Left ventricle myocardium inferior (tissue), 1 donor: Measurements from ENCODE around the gene NTM. TPM values are rescaled to one million over a fixed set of nuclear protein-coding genes. Genes with fewer than 3 reads are reported as not detected.
A peak's percentile ranks its signal among the peaks of the same experiment; 100 is the strongest.

Experiments
- DNase-seq: peaks from one replicate; pipeline ENCODE4 v3.0.0-alpha.2; 2020
- H3K27ac ChIP-seq: fragments of 200-600 bp; replicated peaks from 2 replicates; pipeline ENCODE4 v1.8.0; 2021
- H3K27me3 ChIP-seq: fragments of 200-600 bp; 2 replicates; pipeline ENCODE4 v1.8.0; 2021; ENCODE audit warnings: low read depth
- H3K36me3 ChIP-seq: fragments of 200-600 bp; 2 replicates; pipeline ENCODE4 v1.8.0; 2021
- H3K4me1 ChIP-seq: fragments of 200-600 bp; 2 replicates; pipeline ENCODE4 v1.8.0; 2021
- H3K4me3 ChIP-seq: fragments of 200-600 bp; 2 replicates; pipeline ENCODE4 v1.8.0; 2021; ENCODE audit warnings: mild to moderate bottlenecking, moderate library complexity
- H3K9me3 ChIP-seq: fragments of 200-600 bp; replicated peaks from 2 replicates; pipeline ENCODE4 v1.8.0; 2021
- intact Hi-C: fragments of 100-400 bp; cut with micrococcal nuclease; formaldehyde crosslinking; loops from one replicate; pipeline ENCODE4 v1.11.0; 2022
- total RNA-seq: library from RNA; stranded (reverse); fragmentation: NEBNext Ultra II Directional; extraction: Animal tissue kit (Norgen Biotek cat#: 25700); gene quantifications from one replicate; pipeline ENCODE4 v1.2.1, GENCODE V29; 2021
- TF ChIP-seq, protein P1 (sequence below): fragments of 200-600 bp; IDR thresholded peaks from 2 replicates; pipeline ENCODE4 v1.8.0; 2021; ENCODE audit warnings: antibody characterized with exemption, mild to moderate bottlenecking, borderline replicate concordance
- donor health status: DM: no; HTN: yes; CAD: no; lungs with severe emphysema.

Gene NTM
- total RNA-seq, 1 donor from 2014 or later: 1.0 TPM

DNA sequence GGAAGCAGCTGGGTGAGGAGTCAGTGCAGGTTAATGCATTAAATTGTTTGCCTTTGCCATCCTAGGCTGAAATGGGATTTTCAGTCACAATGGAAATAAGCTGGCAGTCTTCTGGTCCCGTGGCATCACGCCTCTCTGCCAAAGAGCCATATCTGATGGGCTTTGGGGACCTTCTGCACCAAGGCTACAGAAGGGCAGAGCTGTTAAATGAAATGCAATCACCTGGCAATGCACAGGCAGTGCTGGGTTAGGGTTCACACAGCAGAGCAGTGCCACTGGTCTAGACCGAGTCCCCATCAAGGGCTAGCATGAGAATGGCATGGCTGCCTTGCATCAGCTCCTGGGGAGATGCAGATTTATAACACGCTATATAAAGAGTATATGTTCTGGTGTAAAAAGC, 749.2 kb downstream of the NTM start:
- Histone ChIP-seq H3K36me3 (no peaks in the 10 kb centered on the region), H3K27ac (no peak overlapping the region), H3K27me3 (peaks cover 56% of the 10 kb centered on the region), H3K4me3 (no peak overlapping the region), H3K4me1 (no peaks in the 10 kb centered on the region), H3K9me3 (no peaks in the 10 kb centered on the region)
- intact Hi-C loops: no loop called here
- no peak for DNase-seq
- TF ChIP-seq, protein P1, sequence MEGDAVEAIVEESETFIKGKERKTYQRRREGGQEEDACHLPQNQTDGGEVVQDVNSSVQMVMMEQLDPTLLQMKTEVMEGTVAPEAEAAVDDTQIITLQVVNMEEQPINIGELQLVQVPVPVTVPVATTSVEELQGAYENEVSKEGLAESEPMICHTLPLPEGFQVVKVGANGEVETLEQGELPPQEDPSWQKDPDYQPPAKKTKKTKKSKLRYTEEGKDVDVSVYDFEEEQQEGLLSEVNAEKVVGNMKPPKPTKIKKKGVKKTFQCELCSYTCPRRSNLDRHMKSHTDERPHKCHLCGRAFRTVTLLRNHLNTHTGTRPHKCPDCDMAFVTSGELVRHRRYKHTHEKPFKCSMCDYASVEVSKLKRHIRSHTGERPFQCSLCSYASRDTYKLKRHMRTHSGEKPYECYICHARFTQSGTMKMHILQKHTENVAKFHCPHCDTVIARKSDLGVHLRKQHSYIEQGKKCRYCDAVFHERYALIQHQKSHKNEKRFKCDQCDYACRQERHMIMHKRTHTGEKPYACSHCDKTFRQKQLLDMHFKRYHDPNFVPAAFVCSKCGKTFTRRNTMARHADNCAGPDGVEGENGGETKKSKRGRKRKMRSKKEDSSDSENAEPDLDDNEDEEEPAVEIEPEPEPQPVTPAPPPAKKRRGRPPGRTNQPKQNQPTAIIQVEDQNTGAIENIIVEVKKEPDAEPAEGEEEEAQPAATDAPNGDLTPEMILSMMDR: no peak

DNA sequence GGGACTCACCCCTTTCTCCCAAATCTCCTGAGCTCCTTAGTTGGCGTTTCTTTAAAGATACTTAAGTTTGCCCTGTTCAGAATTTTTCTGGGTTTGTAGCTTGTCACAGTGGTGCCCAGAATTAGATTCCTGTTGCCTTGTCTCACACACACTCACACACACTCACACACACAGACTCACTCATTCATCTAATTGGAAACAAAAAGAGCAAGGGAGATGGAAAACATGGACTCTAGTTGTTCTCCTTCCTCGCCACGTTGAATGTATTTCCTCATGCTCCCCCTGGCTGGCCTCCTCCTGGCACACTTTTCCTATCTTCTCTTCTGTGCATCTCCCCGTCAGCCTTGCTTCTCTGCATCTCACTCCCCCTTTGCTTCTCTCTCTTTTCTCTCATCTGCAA, 752.3 kb downstream of the NTM start:
- peaks cover 64% of the 10 kb centered on the region for H3K27me3 ChIP-seq
- TF ChIP-seq, protein P1: no peak
- no peak overlapping the region for H3K27ac ChIP-seq
- DNase-seq: no peak
- peaks cover 19% of the 10 kb centered on the region for H3K4me1 ChIP-seq
- H3K9me3 ChIP-seq: no peaks in the 10 kb centered on the region
- intact Hi-C loops: no loop called here
- no peak overlapping the region for H3K4me3 ChIP-seq
- H3K36me3 ChIP-seq: no peaks in the 10 kb centered on the region

DNA sequence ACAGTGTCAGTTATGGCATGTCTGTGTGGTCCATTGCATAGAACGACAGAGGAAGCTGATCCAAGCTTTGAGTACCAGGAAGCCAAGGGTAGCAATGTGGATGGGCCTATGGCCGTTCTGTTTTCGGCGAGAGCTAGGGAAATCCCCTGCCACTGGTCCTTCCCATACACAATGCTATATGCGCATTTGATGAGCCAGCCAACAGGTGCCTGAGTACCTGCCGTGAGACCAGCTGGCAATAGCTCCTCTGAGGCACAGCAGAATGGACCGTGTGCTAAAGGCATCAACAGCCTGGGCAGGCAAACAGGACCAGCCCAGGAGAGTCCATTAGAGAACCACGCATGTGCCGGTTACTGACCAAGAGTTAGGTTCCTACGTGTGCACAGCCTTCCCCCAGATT, 753.0 kb downstream of the NTM start:
- no peak overlapping the region for H3K4me3 ChIP-seq
- DNase-seq: no peak
- no peaks in the 10 kb centered on the region for H3K36me3 ChIP-seq
- H3K27ac ChIP-seq: no peak overlapping the region
- no peaks in the 10 kb centered on the region for H3K9me3 ChIP-seq
- TF ChIP-seq, protein P1: no peak
- peaks cover 19% of the 10 kb centered on the region for H3K4me1 ChIP-seq
- intact Hi-C loops: no loop called here
- H3K27me3 ChIP-seq: peaks cover 62% of the 10 kb centered on the region

DNA sequence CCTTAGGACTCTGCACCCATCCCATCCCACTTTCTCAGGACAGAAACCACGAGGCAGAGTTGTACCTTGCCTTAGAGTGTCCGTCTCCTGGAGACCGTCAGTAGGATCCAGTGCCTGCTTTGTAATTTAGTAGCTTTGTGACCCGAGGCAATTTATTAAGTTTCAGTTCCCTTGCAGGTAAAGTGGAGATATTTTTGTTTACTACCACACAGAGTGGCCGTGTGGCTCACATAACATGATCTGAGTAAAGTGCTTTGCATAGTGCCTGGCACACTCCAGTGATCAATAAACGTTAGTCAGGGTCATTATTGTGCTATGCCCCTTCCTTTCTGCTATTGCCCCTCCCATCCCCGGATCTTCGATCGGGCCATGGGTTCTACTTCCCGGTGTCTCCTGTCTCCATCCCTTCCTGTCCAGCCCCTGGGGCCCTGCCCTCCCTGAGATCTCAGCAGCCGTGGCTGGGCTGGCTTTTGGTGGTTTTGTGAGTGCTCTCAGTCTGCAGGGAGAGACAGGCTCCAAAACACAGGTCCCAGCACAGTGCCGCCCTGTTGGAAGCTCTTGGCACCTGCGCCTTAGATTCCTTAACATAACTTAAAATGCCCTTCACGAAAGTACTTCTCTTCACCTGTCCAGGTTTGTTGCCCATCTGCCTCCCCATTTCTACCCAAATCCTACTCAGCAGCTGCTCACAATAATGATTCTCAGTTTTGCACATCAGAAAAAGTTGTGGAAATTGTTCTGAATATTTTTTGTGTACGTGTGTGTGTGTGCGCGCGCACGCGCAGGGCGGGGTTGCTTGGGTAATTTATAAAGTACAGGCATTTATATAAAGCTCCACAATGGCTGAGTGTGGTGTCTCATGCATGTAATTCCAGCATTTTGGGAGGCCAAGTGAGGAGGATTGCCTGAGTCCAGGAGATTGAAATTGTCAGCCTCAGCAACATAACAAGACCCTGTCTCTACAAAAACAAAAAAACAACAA, 753.7 kb downstream of the NTM start:
- TF ChIP-seq, protein P1: no peak
- H3K27ac ChIP-seq: no peak overlapping the region
- peaks cover 66% of the 10 kb centered on the region for H3K27me3 ChIP-seq
- H3K9me3 ChIP-seq: no peaks in the 10 kb centered on the region
- H3K36me3 ChIP-seq: no peaks in the 10 kb centered on the region
- intact Hi-C loops: no loop called here
- peaks cover 19% of the 10 kb centered on the region for H3K4me1 ChIP-seq
- no peak for DNase-seq
- H3K4me3 ChIP-seq: no peak overlapping the region

DNA sequence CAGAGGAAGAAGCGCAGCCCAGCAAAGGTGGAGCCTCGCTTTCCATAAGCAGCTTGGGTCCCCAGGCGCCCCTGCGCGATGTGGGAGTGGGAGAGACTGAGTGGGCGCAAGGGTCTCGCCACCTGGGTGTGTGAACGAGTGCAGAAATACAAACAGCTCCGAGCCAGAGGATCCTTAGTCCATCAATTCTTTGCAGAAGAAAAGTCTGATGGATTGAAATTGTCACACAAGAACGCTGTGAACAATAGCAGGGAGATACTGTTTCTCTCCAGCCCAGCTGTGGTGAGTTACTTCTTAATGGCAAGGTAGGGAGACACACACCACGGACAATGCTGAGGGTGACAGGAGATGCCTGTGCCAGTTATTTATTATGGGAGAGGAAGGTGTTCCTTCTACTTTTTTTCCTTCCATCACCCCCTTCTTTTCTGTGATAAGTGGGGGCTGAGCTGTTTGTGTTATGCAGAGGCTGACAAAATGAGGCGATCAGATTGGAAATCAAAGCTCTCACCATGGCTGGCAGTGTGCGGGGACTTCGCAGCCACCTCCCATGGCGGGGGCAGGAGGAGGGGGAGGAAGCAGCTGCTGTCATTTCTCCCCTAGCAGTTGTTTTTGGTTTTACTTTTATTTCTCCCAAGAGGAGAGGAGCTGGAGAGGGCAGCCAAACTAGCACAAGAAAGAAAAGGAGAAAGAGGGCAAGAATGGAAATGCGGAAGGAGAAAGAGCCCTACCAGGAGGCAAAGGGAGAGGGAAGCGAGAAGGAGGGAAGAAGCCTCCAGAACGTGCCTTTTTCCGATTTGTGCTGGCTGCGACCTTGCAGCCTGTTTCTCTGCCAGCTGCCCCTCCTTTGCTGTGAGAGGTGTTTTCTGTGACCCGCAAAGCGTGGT, 755.8 kb downstream of the NTM start:
- Histone ChIP-seq H3K27me3 (peaks cover 74% of the 10 kb centered on the region), H3K27ac (peak overlapping the region; percentile 68), H3K9me3 (no peaks in the 10 kb centered on the region), H3K4me1 (peaks cover 19% of the 10 kb centered on the region), H3K36me3 (no peaks in the 10 kb centered on the region), H3K4me3 (peak overlapping the region; percentile 54)
- intact Hi-C loops: no loop called here
- TF ChIP-seq, protein P1: no peak
- no peak for DNase-seq
